ENCODE data around the gene NCL.
"Not testable (repeated sequence)": the region's sequence is repeated elsewhere in the genome, so short reads cannot be mapped to it uniquely, and the experiment has no call there.

NCL gene

GRCh38 chr2:231407686-231408085 lies 56.6 kb downstream of the NCL start:
- not testable (repeated sequence) for DNase-seq

DNA sequence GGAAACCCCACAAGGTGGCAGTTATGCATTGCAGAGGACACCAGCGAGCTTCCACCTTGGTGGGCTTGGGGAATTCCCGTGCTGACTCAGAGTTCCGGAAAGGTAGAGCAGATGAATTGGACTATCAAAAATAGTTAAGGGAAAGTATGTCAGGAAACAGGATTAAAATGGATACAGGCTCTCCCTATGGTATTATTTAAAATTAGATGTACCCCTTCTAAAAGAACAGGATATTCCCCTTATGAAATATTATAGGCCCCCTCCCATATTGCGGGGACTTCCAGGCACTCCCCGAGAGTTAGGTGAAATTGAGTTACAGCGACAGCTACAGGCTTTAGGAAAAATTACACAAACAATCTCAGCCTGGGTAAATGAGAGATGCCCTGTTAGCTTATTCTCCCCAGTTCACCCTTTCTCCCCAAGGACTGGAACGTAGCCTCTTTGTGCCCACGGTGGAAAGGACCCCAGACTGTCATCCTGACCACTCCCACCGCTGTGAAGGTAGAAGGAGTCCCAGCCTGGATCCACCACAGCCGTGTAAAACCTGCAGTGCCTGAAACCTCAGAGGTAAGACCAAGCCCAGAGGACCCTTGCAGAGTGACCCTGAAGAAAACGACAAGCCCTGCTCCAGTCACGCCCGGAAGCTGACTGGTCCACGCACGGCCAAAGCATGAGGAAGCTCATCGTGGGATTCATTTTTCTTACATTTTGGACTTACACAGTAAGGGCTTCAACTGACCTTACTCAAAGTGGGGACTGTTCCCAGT lies 58.5 kb downstream of the NCL start:
- DNase-seq: not testable (repeated sequence)

- DNase-seq: not testable (repeated sequence)
Observed at GRCh38 chr2:231404183-231404578, 60.1 kb downstream of the NCL start.
